H9 (cell line): Measurements from ENCODE around the gene MIGA1. TPM values are rescaled to one million over a fixed set of nuclear protein-coding genes. Genes with fewer than 3 reads are reported as not detected.

Source experiments
- DNase-seq: peaks from one replicate; pipeline ENCODE4 v3.0.0-alpha.2; 2017
- H2AFZ ChIP-seq: one replicate; pipeline ENCODE4 v1.6.1; 2013; ENCODE audit warnings: mild to moderate bottlenecking, low read length, control low read depth, moderate library complexity
- H2AK5ac ChIP-seq: 2 replicates; pipeline ENCODE4 v1.6.1; 2013; ENCODE audit warnings: low read length, control low read depth, mixed read lengths; ENCODE audit not compliant: insufficient read length
- H2BK120ac ChIP-seq: one replicate; pipeline ENCODE4 v1.6.1; 2013; ENCODE audit warnings: low read depth, mild to moderate bottlenecking, low read length, control low read depth, inconsistent platforms; ENCODE audit not compliant: poor library complexity, severe bottlenecking
- H2BK12ac ChIP-seq: 2 replicates; pipeline ENCODE4 v1.6.1; 2013; ENCODE audit warnings: low read length, control low read depth, mixed read lengths, low read depth; ENCODE audit not compliant: insufficient read length
- H2BK15ac ChIP-seq: 2 replicates; pipeline ENCODE4 v1.6.1; 2013; ENCODE audit warnings: low read depth, low read length, control low read depth
- H2BK20ac ChIP-seq: one replicate; pipeline ENCODE4 v1.6.1; 2013; ENCODE audit warnings: low read depth, mild to moderate bottlenecking, low read length, control low read depth, inconsistent platforms; ENCODE audit not compliant: poor library complexity, severe bottlenecking
- H2BK5ac ChIP-seq: 2 replicates; pipeline ENCODE4 v1.6.1; 2013; ENCODE audit warnings: low read length, control low read depth, mixed read lengths; ENCODE audit not compliant: insufficient read length
- H3K14ac ChIP-seq: 2 replicates; pipeline ENCODE4 v1.6.1; 2013; ENCODE audit warnings: low read length, control low read depth; ENCODE audit not compliant: insufficient read depth
- H3K18ac ChIP-seq: 2 replicates; pipeline ENCODE4 v1.6.1; 2013; ENCODE audit warnings: low read depth, mild to moderate bottlenecking, mixed read lengths, low read length, control low read depth; ENCODE audit not compliant: insufficient read length
- H3K23ac ChIP-seq: 2 replicates; pipeline ENCODE4 v1.6.1; 2013; ENCODE audit warnings: low read length, control low read depth, mixed read lengths, low read depth; ENCODE audit not compliant: insufficient read length
- H3K23me2 ChIP-seq: 2 replicates; pipeline ENCODE4 v1.6.1; 2013; ENCODE audit warnings: low read depth, mild to moderate bottlenecking, mixed read lengths, low read length, control low read depth; ENCODE audit not compliant: insufficient read length, poor library complexity, severe bottlenecking
- H3K27ac ChIP-seq: 2 replicates; pipeline ENCODE4 v1.5.1; 2013; ENCODE audit warnings: low read length, control low read depth, mixed read lengths, low read depth; ENCODE audit not compliant: insufficient read length
- H3K27me3 ChIP-seq: 2 replicates; pipeline ENCODE4 v1.6.1; 2013; ENCODE audit warnings: low read length, control low read depth, inconsistent platforms; ENCODE audit not compliant: insufficient read depth
- H3K4ac ChIP-seq: 2 replicates; pipeline ENCODE4 v1.6.1; 2013; ENCODE audit warnings: low read depth, mild to moderate bottlenecking, control low read depth, inconsistent platforms, low read length, moderate library complexity
- H3K4me1 ChIP-seq: 2 replicates; pipeline ENCODE4 v1.6.1; 2013; ENCODE audit warnings: low read length, control low read depth, inconsistent platforms; ENCODE audit not compliant: insufficient read depth
- H3K4me2 ChIP-seq: 2 replicates; pipeline ENCODE4 v1.6.1; 2013; ENCODE audit warnings: low read length, control low read depth, mixed read lengths; ENCODE audit not compliant: insufficient read length, insufficient read depth
- H3K56ac ChIP-seq: 2 replicates; pipeline ENCODE4 v1.6.1; 2013; ENCODE audit warnings: low read depth, mild to moderate bottlenecking, mixed read lengths, low read length, control low read depth; ENCODE audit not compliant: insufficient read length
- H3K79me1 ChIP-seq: 2 replicates; pipeline ENCODE4 v1.6.1; 2013; ENCODE audit warnings: low read depth, mild to moderate bottlenecking, moderate library complexity, low read length, control low read depth, inconsistent platforms; ENCODE audit not compliant: insufficient read depth, poor library complexity, severe bottlenecking
- H3K79me2 ChIP-seq: 2 replicates; pipeline ENCODE4 v1.6.1; 2013; ENCODE audit warnings: low read length, control low read depth, inconsistent platforms; ENCODE audit not compliant: insufficient read depth
- H3K9ac ChIP-seq: 2 replicates; pipeline ENCODE4 v1.6.1; 2013; ENCODE audit warnings: low read length, control low read depth, mixed read lengths; ENCODE audit not compliant: insufficient read length; ENCODE audit errors: extremely low read depth
- H3K9me3 ChIP-seq: one replicate; pipeline ENCODE4 v1.6.1; 2013; ENCODE audit warnings: low read depth, low read length, inconsistent platforms; ENCODE audit not compliant: control insufficient read depth
- H3T11ph ChIP-seq: one replicate; pipeline ENCODE4 v1.6.1; 2013; ENCODE audit warnings: mild to moderate bottlenecking, low read length, control low read depth, inconsistent platforms
- H4K20me1 ChIP-seq: one replicate; pipeline ENCODE4 v1.6.1; 2013; ENCODE audit not compliant: control insufficient read depth, insufficient read length, insufficient read depth
- H4K5ac ChIP-seq: 2 replicates; pipeline ENCODE4 v1.6.1; 2013; ENCODE audit warnings: low read depth, mild to moderate bottlenecking, mixed read lengths, low read length, control low read depth; ENCODE audit not compliant: insufficient read length
- H4K8ac ChIP-seq: replicated peaks from 2 replicates; pipeline ENCODE4 v1.6.1; 2013; ENCODE audit warnings: low read length, control low read depth, mixed read lengths, low read depth; ENCODE audit not compliant: insufficient read length
- H4K91ac ChIP-seq: 2 replicates; pipeline ENCODE4 v1.6.1; 2013; ENCODE audit warnings: low read depth, mild to moderate bottlenecking, moderate library complexity, mixed read lengths, low read length, control low read depth; ENCODE audit not compliant: insufficient read length
- H3K27ac Mint-ChIP-seq, 3 experiments: 2 replicates in 2 of 3; 3 replicates in 1 of 3; pipeline ENCODE4 v1.8.0; 2020 to 2021; ENCODE audit warnings: mixed read lengths in 3 of 3, mild to moderate bottlenecking in 1 of 3, moderate library complexity in 1 of 3
- H3K27me3 Mint-ChIP-seq: 2 replicates; pipeline ENCODE4 v1.8.0; 2021; ENCODE audit warnings: low read depth, mild to moderate bottlenecking, moderate library complexity, mixed read lengths
- H3K36me3 Mint-ChIP-seq, 3 experiments: 2 replicates in 2 of 3; 3 replicates in 1 of 3; pipeline ENCODE4 v1.8.0; 2020 to 2021; ENCODE audit warnings: low read depth in 3 of 3, mixed read lengths in 3 of 3; ENCODE audit not compliant: insufficient read depth in 1 of 3
- H3K4me1 Mint-ChIP-seq, 2 experiments: 2 replicates each; pipeline ENCODE4 v1.8.0; 2020; ENCODE audit warnings: mixed read lengths in 2 of 2
- H3K4me3 Mint-ChIP-seq, 2 experiments: 2 replicates in 1 of 2; 3 replicates in 1 of 2; pipeline ENCODE4 v1.8.0; 2020 to 2021; ENCODE audit warnings: mild to moderate bottlenecking in 2 of 2, mixed read lengths in 2 of 2, moderate library complexity in 1 of 2
- H3K9me3 Mint-ChIP-seq, 2 experiments: 2 replicates in 1 of 2; 3 replicates in 1 of 2; pipeline ENCODE4 v1.8.0; 2020; ENCODE audit warnings: mild to moderate bottlenecking in 2 of 2, mixed read lengths in 2 of 2, moderate library complexity in 1 of 2
- CTCF ChIP-seq: fragments of 200-600 bp; sonication (generic); conservative IDR thresholded peaks from 3 replicates; pipeline ENCODE4 v1.8.0; 2021; ENCODE audit warnings: antibody characterized with exemption, mild to moderate bottlenecking
- WGBS: extraction: QIAGEN DNeasy Blood & Tissue Kit; methylation state at CpG from one replicate; pipeline ENCODE4 v1.1.7; 2013; ENCODE audit warnings: missing lambda C conversion rate, low lambda C conversion rate, mixed read lengths; ENCODE audit not compliant: insufficient read length; ENCODE audit errors: extremely low coverage; 5-methylcytosine and 5-hydroxymethylcytosine counted together
- total RNA-seq: library from RNA; stranded (reverse); gene quantifications from 2 replicates; pipeline ENCODE4 v1.2.1, GENCODE V29; 2021

The MIGA1 gene
- total RNA-seq, 1 experiment from 2014 or later = 6.3 TPM

DNA sequence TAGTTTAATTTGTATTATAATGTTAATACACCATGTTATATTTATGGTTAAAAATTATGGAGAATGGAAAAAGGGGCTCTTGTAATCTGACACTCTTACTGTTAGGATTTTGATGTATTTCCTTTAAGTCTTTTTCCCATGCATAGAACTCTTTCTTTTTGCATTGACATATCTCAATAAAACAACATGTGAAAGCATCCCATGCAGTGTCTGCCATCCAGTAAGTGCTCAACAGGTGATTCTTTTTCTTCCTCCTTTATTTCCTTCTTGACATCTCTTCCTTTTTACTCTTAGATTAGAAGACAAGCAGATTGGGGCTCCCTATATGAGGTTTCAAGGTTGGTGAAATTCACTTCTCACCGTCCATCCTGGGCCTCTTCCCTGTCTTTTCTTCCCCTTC, 111.8 kb downstream of the MIGA1 start:
- Histone ChIP-seq H3K9ac (no peak overlapping the region), H4K91ac (no peak overlapping the region), H2AFZ (no peak overlapping the region), H3K9me3 (no peaks in the 10 kb centered on the region), H2AK5ac (no peak overlapping the region), H2BK15ac (no peak overlapping the region), H3K79me2 (no peaks in the 10 kb centered on the region), H3K23me2 (no peaks in the 10 kb centered on the region), H3K18ac (no peak overlapping the region), H2BK20ac (no peak overlapping the region), H4K8ac (no peak overlapping the region), H3K4ac (no peak overlapping the region), H2BK12ac (no peak overlapping the region), H3K56ac (no peak overlapping the region), H4K20me1 (no peaks in the 10 kb centered on the region), H3K23ac (no peak overlapping the region), H3K14ac (no peak overlapping the region), H3K79me1 (no peaks in the 10 kb centered on the region), H3K4me2 (no peak overlapping the region), H2BK120ac (no peak overlapping the region), H2BK5ac (no peak overlapping the region), H3K27ac (no peak overlapping the region), H3K4me1 (no peaks in the 10 kb centered on the region), H3T11ph (no peak overlapping the region), H4K5ac (no peak overlapping the region), H3K27me3 (no peaks in the 10 kb centered on the region)
- no peak overlapping the region for H3K4me3 Mint-ChIP-seq
- peaks cover 1% of the 10 kb centered on the region; the same call in 1 of the 2 replicates for H3K27me3 Mint-ChIP-seq
- DNase-seq = no peak
- H3K4me1 Mint-ChIP-seq = peaks cover 9 to 12% of the 10 kb centered on the region in 2 experiments
- TF ChIP-seq CTCF = no peak
- peaks cover 0 to 2% (median 0%) of the 10 kb centered on the region in 3 experiments; a peak in 1 of 7 replicates for H3K36me3 Mint-ChIP-seq
- no CpG with 5 or more reads among the region's 1 CpG for WGBS
- no peak overlapping the region for H3K27ac Mint-ChIP-seq
- no peaks in the 10 kb centered on the region for H3K9me3 Mint-ChIP-seq
